Measurements from ENCODE around the gene BNIPL.

Gene BNIPL

DNA sequence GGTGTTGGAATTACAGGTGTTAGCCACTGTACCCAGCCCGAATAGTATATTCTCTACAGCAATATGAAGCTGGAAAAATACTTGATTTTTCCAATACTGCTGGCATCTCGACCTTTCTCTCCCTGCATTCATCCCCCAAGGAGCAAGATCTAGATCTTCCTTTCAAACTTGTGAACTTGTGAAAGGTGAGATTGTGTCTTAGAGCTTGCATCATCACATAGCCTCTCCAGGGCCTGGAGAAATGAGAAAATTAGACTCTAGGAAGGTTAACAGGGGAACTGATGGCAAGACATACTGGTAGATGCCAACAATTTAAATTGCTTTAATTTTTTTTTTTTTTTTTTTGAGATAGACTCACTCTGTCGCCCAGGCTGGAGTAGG is 26.1 kb upstream of the BNIPL start:
- DNase-seq: no peak

DNA sequence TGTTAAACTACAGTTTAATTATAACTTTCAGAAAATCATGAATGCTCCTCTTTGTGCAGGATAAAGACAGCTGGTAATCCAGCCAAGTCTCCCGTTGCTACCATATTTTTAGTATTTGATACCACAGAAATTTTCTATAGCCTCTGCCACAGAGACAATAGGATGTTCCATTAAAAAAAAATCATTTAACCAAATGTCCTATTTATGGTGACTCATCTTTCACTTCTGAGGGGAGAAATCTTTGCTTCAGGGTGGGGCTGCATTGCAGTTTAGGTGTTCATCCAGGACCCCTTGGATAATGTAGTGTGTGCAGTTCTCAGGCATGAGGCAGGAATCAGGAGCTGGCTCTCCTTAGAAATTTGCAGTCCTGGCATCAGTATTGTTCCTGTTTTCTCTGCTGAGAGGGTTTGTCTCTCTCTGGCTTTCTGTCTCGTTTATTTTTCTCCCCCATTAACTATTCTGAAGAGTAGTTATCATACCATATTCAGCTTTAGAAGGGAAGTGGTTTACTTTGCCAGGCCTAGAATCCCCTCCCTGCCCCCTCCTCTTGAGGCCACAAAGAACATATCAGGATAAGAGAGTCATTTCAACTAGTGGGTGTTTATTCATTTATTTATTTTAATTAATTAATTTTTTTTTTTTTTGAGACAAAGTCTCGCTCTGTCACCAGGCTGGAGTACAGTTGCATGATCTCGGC is 25.1 kb upstream of the BNIPL start:
- DNase-seq: no peak

DNA sequence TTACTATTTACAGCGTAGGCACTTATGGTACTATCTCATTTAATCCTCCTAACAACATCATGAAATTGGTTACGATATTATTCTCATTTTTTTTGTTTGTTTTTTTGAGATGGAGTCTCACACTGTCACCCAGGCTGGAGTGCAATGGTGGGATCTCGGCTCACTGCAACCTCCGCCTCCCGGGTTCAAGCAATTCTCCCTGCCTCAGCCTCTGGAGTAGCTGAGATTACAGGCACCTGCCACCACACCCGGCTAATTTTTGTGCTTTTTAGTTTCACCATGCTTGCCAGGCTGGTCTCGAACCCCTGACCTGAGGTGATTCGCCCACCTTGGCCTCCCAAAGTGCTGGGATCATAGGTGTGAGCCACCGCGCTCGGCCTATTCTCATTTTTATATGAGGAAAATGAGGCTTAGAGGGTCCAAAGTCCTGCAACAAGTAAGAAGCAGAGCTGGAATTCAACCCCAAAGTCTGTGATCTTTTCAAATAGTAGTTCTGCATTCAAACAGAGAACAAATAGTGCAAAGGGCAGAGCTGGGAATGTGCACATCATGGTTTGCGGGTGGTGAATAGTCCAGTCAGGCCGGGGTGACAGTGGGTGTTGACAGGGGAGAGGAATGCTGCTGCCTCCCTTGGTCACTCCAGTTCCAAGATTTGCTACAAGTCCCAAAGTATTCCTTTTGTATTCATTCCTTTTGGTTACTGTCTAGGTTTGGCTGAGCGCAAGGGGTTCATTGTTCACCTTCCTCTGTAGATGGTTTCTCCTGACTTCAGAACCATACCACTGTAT is 23.5 kb upstream of the BNIPL start:
- no peak for DNase-seq

DNA sequence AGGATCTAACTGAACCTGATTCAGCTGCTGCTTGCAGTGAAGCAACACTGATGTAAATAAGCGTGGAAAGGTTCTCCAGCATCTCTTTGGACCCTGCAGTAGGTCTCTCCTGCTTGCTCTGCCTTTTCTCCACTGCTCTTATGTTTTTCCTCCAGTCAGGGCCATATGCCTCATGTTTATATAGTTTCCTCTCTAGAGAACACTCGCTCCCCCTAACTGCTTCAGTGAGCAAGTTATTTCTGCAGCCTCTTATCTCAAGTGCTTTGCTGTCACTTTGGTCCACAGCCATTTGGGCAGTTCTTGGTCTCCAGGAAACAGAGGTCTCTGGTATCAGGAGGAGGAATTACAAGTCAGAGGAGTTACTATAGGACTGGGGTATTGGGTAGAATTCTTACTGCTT is 22.9 kb upstream of the BNIPL start:
- DNase-seq: peak; percentile 52

DNA sequence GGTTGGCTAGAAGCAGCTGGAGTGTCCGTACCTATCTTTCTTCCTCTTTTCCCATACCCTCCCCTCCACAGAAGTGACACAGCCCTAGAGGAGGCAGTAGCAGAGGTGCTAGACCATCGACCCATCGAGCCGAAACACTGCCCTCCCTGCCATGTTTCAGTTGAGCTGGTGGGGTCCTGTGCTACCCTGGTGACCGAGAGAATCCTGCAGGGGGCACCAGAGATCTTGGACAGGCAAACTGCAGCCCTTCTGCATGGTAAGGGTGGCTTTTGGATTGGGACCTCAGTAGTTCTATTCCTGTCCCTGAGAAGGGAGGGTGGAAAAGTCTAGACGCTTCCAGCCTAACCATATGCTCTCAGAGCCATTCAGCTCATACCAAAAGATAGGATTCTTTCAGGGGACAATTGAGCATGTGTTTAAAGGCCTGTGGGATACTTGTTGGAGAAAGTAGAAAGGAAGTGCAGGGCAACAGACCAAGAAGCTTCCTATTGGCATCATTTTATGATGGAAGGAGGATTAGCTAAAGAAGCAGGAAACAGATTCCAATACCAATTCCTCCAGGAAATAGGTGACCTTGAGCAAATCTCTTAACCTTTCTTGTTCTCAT is 11.7 kb upstream of the BNIPL start:
- DNase-seq: no peak

DNA sequence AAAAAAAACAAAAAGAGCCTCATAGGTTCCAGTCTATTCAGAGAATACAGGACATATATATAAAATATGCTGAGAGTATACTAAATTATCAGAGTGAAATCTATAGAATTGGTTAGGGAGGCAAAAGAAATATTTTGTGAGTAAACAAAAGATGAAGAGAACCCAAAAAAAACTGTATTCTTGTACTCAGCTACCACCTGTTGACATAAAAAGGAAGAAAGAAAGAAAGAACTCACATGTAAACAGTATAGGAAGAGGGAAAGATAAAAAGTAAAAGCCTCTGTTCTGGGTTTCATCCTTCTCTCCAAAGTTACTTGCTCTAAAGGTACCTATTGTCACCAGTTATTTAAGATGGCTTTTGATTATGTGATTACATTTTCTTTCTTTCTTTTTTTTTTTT is 9.9 kb upstream of the BNIPL start:
- no peak for DNase-seq

DNA sequence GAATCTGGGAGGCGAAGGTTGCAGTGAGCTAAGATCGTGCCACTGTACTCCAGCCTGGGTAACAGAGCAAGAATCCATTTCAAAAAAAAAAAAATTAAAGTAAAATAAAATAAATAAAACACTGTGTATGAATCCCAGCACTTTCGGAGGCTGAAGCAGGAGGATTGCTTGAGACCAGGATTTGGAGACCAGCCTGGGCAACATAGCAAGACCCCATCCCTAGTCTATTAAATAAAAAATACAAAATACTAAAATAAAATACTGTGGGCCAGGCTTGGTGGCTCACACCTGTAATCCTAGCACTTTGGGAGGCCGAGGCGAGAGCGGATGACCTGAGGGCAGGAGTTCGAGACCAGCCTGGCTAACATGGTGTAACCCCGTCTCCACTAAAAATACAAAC is 4.2 kb upstream of the BNIPL start:
- DNase-seq: no peak

DNA sequence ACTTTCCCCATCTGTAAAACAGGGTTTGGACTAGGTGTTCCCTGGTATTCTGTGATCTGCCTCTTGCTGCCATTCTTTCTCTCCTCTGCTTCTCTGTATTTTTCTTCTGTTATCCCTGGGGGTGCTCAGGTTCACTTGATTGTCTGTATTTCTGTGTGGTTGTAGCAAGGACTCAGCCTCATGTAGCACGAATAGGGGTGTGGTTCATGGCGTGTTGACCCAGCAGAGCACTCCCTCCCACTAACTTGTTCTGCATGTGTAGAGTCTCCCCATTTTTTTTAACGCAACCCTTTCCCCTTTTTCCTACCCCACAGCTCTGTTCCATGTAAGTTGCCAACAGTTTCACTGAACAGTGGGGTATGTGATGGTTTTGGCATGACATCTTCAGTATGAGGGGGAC is 1.2 kb upstream of the BNIPL start:
- DNase-seq: no peak

DNA sequence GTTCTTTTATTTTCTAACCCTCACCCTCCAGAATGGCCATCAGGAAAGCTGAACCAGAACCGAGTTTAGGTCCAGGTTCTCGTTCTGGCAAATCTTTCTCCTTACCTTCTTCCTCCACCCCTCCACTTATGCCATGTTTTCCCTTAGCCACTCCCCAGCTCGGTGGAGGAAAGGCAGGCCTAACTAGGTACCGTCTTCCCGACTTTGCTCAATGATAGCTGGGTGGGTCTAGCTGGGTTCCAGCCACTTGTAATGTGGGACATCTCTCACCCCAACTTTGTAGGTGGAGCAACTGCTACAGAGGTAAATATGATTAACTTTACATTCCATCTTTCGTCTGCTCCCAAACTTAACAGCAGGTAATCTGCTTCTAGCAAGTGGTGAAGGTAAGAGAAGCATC is 646 bp downstream of the BNIPL start:
- DNase-seq: no peak

DNA sequence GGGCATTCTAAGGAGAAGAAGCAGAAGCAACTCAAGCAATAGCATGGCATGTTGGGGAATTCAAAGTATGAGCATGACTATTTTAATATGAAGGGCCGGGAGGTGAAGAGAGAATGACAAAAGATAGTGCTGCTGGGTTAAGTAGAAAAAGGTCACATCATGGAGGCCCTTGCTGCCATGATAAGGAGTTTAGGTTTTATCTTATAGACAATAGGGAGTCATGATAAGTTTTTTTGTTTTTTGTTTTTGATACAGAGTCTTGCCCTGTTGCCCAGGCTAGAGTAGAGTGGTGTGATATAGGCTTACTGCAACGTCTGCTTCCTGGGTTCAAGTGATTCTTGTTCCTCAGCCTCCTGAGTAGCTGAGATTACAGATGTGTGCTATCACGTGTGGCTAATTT is 3.1 kb downstream of the BNIPL start:
- DNase-seq: no peak

DNA sequence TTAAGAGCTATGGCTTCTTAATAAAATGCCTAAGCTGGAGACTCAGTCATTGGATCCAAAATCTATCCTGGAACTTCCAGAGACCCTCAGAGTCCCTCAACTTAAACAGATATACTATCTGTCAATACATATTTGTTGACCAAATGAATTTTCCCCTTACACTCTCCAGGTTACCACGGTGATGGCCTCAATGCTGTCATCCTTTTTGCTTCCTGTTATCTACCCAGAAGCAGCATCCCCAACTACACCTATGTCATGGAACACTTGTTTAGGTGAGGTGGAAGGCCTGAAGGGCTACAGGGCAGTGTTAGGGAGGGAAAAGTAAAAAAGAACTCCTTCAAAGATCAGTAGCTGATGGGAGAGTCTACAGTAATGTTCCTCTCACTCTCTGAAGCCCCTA is 6.8 kb downstream of the BNIPL start:
- DNase-seq: no peak

DNA sequence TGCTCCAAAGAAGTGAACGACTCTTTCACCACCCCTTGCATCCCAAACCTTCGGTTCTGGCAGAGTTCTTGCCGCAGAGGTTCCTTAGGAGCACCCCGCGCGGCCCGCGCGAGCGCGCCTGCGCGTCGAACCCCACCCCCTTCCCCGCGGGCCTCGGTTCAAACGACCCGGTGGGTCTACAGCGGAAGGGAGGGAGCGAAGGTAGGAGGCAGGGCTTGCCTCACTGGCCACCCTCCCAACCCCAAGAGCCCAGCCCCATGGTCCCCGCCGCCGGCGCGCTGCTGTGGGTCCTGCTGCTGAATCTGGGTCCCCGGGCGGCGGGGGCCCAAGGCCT is 11.2 kb downstream of the BNIPL start, which contains the start of gene C1orf56:
TSS of gene C1orf56 (plus strand) at position 161 of the 334 bp plus-strand sequence. CDS start at position 258, 97 bp downstream.
- peak; percentile 50 for DNase-seq

DNA sequence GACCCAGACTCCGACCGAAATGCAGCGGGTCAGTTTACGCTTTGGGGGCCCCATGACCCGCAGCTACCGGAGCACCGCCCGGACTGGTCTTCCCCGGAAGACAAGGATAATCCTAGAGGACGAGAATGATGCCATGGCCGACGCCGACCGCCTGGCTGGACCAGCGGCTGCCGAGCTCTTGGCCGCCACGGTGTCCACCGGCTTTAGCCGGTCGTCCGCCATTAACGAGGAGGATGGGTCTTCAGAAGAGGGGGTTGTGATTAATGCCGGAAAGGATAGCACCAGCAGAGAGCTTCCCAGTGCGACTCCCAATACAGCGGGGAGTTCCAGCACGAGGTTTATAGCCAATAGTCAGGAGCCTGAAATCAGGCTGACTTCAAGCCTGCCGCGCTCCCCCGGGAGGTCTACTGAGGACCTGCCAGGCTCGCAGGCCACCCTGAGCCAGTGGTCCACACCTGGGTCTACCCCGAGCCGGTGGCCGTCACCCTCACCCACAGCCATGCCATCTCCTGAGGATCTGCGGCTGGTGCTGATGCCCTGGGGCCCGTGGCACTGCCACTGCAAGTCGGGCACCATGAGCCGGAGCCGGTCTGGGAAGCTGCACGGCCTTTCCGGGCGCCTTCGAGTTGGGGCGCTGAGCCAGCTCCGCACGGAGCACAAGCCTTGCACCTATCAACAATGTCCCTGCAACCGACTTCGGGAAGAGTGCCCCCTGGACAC is 11.7 kb downstream of the BNIPL start:
- DNase-seq: peak; percentile 28

DNA sequence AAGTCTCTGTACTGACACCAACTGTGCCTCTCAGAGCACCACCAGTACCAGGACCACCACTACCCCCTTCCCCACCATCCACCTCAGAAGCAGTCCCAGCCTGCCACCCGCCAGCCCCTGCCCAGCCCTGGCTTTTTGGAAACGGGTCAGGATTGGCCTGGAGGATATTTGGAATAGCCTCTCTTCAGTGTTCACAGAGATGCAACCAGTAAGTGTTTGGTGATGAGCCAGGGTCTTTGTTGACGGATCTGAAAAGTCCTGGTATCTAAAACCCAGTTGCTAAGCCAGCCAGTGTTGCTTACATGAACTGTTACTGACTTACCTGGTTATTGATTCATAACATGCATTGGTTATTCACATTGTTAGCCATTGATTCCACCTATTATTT is 12.3 kb downstream of the BNIPL start:
- DNase-seq: no peak

DNA sequence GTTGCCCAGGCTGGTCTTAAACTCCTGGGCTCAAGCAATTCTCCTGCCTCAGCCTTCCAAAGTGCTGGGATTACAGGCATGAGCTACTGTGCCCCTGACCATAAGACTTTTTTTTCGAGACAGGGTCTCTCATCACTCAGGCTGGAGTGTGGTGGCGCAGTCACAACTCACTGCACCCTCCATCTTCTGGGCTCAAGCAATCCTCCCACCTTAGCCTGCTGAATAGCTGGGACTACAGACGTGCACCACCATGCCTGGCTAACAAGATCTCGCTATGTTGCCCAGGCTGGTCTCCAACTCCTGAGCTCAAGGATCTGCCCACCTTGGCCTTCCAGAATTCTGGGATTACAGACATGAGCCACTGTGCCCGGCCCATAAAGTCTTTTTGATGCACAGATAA is 13.1 kb downstream of the BNIPL start:
- DNase-seq: no peak

DNA sequence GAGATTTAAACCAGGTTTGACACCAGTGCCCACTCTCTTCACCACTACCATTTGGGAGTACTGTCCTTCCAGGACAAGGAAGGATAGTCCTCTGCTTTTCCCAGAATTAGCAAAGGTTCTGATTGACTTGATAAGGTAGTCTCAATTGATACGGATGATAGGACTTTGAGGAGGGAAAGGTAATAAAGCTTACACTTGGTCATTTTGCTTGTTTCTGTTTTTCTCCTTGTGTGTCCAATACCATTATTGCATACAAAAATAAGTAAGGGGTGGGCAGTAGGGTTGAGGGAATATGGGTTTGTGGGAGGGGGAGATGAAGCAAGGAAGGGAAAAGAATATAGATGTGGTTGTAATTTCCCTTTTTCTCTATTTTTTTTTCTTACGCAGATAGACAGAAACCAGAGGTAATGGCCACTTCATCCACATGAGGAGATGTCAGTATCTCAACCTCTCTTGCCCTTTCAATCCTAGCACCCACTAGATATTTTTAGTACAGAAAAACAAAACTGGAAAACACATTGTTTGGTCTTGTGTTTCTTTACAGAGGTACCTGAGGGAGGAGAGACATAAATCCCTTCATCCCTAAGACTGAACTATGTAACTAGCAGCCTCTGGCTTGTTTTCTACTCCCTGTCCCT is 13.8 kb downstream of the BNIPL start:
- DNase-seq: no peak

DNA sequence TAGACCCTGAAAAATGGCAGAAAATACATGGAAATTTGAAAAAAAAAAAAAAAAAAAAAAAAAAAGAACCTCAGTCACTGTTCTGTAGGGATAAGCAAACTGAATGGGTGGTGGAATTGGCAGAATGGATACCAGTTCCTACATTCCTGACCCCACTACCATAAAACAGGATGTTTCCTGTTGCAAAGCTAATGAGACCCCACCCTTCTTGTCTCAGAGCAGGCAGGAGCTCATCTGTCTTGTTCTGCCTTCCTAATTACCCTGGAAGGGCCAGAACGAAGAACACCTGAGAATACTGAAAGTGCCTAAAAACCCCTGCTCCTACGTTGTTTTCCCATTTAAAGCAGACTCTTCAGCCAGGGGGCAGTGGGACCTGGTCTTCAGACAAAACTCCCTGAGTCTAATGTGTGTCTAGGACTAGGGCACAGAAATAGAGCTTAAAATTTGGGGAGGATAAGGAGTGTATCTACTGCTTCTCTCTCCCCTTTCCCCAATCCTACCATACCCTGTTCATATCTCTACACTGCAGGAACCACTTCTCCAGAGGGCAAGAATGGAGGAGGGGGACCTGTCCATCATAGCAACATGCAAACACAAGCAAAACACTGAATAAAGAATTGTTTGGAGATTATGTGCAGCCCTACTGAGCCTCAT is 15.1 kb downstream of the BNIPL start:
- no peak for DNase-seq

DNA sequence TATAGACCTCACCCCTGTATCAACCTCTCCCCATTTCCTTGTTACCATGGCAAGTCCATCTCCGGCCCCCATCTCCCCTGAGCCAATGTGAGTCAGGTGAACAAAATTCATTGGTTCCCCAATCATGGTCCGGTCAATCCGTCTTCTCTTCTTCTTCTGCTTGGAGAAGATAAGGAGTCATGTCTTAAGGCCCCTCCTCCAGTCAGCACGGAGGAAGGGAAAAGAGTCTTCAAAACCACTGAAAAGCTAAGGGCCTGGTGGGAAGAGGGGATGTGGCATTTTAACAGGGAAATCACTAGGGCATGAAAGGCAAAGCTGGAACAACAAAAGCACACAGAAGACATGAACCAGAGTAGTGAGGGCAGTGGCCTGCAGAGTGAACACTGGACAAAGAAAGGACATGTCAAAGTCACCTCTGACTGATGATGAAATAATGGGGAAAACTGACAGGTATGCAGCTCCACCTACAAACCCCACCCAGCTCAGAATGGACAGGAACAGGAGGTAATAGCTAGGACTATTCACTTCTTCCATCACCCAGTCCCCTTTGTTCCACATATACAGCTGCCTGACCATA is 18.7 kb downstream of the BNIPL start:
- no peak for DNase-seq

DNA sequence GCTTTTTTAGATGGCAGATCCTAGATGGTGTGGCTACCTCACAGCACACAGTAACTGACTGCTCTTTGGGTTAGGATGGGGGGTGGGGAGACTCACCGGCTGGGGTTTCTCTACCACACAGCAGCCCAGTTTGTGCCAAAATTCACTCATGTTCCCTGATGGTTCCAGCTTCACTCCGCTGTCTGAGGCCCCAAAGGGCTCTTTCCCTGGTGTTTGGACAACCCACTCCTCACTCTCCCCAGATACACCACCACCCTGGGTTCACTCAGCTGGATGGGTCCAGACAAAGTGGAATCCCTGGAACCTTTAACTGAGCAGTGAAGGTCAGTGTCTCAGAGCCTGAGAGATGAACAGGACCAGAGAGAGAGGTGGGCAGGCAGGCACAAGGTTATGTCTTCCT is 19.2 kb downstream of the BNIPL start:
- DNase-seq: no peak

DNA sequence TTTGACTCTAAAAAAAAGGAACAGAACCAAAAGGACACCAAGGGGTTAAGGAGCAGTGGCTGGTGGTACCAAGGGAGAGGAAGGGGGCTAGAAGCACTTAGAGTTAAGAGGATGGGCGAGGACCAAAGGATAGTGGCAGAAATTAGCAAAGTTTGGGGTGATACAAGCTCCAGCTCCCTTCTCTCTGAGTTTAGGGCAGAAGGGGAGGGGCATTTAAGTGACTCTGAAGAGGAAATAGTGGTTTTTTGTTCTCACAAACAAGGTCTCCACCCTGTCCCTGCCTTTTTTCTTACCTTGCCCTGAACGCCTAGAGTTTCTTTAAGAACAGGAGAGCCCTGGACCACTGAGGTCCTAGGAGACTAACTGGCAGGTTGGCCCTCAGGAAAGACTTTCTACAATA is 19.8 kb downstream of the BNIPL start:
- no peak for DNase-seq

DNA sequence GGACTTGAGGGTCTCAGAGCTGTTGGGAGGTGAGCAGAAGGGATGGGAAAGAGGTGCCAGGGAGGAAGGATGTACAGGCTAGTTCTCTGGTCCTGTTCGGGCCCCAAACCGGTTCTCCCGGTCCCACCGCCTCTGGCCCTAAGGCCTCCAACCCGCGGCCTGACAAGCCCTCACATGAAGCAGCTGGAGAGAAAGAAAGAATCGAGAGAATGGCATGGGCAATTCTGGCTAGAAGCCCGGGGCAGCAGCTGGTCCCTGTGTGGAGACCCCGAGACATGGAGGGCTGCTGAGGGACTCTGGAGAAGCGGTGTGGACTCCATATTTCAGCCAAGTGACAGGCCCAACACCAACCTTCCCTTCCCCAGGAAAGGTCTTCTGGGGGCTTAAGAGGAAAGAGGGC is 22.3 kb downstream of the BNIPL start:
- DNase-seq: no peak
